ENCODE measurements around the gene TMEM163.

Gene TMEM163

DNA sequence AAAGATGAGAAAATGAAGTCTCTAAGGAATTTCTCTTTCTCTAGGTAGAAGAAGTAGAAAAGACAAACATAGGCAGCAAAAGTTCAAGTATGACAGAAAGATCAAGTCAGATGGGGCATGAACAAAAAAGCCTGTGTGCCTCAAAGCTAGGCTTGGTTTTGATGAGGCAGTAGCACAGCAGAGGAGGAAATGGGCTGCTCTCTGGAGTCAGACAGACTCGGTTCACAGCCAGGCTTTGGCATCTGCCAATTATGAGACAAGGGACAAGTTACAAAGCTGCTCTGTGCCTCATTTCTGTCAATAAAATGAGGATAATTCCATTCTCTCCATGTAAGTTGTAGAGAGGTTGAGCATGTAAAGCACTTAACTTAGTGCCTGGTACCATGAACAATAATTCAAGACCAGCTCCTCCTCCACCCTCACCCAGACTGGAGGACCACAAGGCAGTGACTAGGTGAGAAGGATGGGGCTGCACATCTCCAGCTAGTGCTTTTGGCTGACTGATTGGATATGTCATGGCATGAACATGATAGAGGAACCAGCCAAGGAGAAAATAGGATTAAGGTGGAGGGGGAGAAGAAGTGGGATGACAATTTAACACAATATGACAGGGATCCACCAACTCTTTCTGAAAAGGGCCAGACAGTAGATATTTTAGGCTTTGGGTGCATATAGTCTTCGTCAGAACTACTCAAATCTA, 84.6 kb downstream of the TMEM163 start:
- TF ChIP-seq CTCF (IDR thresholded peaks at IDR 0.05; ENCODE audit: low read depth, low read length): no peak
- no peak for DNase-seq (ENCODE audit: low read depth, low spot score)
- in situ Hi-C loops (cut with HindIII; ENCODE audit: low sequenced_read_pairs): no loop called here
- H3K4me3 ChIP-seq (ENCODE audit: low read depth, low read length): no peak overlapping the region

GRCh38 chr2:134630504-134631159, 88.2 kb downstream of the TMEM163 start:
- DNase-seq (ENCODE audit: low read depth, low spot score): no peak
- no peak overlapping the region for H3K4me3 ChIP-seq (ENCODE audit: low read depth, low read length)
- no peak for TF ChIP-seq CTCF (IDR thresholded peaks at IDR 0.05; ENCODE audit: low read depth, low read length)
- in situ Hi-C loops (cut with HindIII; ENCODE audit: low sequenced_read_pairs): no loop called here

DNA sequence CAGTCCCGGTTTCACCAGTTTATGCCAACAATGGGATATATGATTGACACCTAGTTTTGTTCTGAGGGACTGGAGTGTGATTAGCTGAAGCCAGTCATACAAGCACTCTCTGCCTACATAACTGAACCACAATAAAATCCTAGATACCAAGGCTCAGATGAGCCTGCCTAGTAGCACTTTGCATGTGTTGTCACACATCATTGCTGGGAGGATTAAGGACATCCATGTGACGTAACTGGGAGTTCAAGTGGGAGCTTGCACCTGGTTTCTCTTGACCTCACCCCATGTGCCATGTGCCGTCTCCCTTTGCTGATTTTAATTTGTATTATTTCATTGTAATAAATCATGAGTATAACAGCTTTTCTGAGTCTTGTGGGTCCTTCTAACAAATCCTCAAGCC, 90.3 kb downstream of the TMEM163 start:
- DNase-seq (ENCODE audit: low read depth, low spot score): no peak
- in situ Hi-C loops (cut with HindIII; ENCODE audit: low sequenced_read_pairs): no loop called here
- no peak overlapping the region for H3K4me3 ChIP-seq (ENCODE audit: low read depth, low read length)
- no peak for TF ChIP-seq CTCF (IDR thresholded peaks at IDR 0.05; ENCODE audit: low read depth, low read length)

GRCh38 chr2:134626781-134627180, 92.0 kb downstream of the TMEM163 start:
- in situ Hi-C loops (cut with HindIII; ENCODE audit: low sequenced_read_pairs): no loop called here
- TF ChIP-seq CTCF (IDR thresholded peaks at IDR 0.05; ENCODE audit: low read depth, low read length): no peak
- DNase-seq (ENCODE audit: low read depth, low spot score): no peak
- H3K4me3 ChIP-seq (ENCODE audit: low read depth, low read length): no peak overlapping the region

DNA sequence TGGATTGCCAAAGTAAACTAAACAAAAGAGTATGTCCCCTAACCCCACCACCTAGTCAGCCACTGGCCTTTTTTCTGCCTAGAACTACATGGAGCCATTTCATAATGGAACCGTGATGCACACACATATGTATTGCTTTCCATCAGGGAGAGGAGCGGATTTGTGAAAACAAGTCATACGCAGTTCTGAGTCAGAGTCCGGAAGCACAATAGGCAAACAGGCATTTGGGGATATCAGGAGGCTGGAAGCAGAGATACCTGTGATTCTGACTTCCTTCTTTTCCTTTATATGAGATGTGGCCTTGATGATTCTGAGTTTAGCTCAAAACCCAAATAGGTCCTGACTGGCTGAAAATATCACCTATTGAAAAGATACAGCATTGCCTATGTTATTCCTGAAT, 93.5 kb downstream of the TMEM163 start:
- no peak for DNase-seq (ENCODE audit: low read depth, low spot score)
- in situ Hi-C loops (cut with HindIII; ENCODE audit: low sequenced_read_pairs): no loop called here
- TF ChIP-seq CTCF (IDR thresholded peaks at IDR 0.05; ENCODE audit: low read depth, low read length): no peak
- no peak overlapping the region for H3K4me3 ChIP-seq (ENCODE audit: low read depth, low read length)

- no peak overlapping the region for H3K4me3 ChIP-seq (ENCODE audit: low read depth, low read length)
- no peak for TF ChIP-seq CTCF (IDR thresholded peaks at IDR 0.05; ENCODE audit: low read depth, low read length)
- in situ Hi-C loops (cut with HindIII; ENCODE audit: low sequenced_read_pairs): no loop called here
- no peak for DNase-seq (ENCODE audit: low read depth, low spot score)
Observed at GRCh38 chr2:134623796-134624195, 95.0 kb downstream of the TMEM163 start.
